GM12801 (cell line): ENCODE measurements around the gene MILR1.

Experiments used
- TF ChIP-seq, protein P1 (sequence below): IDR thresholded peaks from one replicate; pipeline ENCODE4 v1.5.1; 2011; ENCODE audit warnings: control low read depth; ENCODE audit not compliant: insufficient read length; ENCODE audit errors: extremely low read depth

Gene MILR1

DNA sequence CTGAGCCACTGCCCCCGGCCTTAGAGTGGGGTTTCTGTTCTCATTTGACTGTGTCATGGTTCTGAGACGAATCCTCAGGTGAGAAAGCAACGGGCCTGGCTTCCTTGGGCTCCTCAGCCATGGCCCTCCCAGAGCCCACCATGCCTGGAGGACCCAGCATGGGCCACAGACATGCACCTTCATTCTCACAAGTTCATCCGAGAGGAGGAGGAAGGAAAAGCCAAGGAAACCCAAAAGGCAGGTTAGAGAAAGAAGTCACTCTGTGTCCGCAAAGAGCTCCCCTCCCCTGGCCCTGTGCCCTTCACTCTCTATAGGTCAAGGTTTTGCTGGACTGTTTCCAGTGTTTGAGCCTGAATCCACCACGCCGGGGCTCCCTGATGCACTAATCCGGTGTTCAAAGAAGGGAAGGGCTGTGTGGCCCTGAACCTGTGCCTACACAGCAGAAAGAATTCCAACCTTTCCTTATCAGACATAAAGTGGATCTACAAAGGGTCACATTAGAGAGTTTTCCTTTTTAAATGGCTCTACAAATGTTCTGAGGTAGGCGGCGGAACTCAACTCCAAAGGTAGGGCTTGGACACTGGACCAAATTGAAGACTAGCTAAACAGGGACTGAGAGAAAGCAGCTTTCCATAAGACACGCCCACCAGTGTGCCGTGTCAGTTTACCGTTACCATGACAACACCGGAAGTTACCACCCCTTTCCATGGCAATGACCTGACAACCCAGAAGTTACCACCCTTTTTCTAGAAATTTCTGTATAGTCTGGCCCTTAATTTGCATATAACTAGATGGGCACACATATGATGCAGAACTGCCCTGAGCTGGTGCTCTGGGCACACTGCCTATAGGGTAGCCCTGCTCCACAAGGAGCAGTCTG, 42.4 kb upstream of the MILR1 start:
- TF ChIP-seq, protein P1, sequence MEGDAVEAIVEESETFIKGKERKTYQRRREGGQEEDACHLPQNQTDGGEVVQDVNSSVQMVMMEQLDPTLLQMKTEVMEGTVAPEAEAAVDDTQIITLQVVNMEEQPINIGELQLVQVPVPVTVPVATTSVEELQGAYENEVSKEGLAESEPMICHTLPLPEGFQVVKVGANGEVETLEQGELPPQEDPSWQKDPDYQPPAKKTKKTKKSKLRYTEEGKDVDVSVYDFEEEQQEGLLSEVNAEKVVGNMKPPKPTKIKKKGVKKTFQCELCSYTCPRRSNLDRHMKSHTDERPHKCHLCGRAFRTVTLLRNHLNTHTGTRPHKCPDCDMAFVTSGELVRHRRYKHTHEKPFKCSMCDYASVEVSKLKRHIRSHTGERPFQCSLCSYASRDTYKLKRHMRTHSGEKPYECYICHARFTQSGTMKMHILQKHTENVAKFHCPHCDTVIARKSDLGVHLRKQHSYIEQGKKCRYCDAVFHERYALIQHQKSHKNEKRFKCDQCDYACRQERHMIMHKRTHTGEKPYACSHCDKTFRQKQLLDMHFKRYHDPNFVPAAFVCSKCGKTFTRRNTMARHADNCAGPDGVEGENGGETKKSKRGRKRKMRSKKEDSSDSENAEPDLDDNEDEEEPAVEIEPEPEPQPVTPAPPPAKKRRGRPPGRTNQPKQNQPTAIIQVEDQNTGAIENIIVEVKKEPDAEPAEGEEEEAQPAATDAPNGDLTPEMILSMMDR, result no peak

DNA sequence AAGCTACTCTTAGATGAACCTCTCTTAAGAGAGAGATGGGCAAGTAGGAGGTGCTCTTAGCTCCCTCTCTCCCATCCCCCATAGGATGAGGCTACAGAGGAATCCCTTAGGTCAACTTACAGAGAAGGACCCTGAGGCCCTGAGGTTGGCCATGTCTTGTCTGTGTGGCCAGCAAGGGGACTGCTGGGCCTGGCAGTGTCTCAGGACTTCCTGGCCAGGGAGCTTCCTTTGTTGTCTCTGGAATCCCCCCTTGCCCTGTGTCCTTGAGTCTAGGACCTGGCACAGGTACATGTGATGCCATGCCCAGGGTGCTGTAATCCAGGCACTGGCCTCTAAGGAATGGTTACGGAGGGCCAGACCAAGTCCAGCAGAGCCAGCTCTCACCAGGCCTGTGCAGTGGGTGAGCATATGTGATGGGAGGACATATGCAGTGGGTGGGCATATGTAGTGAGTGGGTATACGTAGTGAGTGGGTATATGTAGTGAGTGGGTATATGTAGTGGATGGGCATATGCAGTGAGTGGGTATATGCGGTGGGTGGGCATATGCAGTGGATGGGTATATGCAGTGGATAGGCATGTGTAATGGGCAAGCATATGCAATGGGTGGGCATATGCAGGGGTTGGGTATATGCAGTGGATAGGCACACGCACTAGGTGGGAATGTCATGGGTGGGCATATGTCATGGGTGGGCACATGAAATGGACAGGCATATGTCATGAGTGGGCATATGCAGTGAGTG, 38.0 kb upstream of the MILR1 start:
- TF ChIP-seq, protein P1, result no peak

DNA sequence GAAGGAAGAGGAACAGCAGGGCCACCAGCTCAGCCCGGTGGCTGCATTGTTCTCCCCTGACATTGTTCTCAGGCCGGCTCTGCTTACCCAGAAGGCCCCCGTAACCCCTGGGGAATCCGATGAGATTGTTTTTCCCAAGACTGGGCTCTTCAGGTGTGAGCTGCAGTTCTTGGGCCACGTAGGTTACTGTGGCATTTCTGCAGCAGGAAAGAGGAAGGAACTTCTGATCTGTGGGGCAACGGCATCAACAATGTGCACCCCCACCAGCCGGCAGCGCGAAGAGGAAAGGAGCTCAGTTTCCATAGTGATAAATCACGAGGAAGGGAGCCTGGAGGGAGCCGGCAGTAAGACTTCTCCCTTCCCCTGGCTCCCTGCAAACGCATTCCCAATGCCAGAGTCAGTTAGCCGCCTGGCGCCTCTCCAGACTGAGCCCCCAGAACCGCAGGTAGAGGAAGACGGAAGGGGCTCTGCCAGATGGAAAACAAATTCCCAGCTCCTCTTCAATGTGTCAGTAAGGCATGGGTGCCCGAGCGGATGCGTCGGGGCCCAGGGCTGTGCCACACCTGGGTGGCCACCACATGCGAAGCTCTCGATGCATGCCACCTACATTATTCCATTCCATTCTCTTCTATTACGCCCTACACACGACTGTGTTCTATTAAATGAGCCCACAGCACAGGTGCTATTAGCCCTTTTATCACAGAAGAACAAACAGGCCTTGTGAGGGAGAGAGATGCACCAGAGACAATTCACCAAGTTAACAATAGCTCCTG, 36.7 kb upstream of the MILR1 start:
- TF ChIP-seq, protein P1, result no peak

DNA sequence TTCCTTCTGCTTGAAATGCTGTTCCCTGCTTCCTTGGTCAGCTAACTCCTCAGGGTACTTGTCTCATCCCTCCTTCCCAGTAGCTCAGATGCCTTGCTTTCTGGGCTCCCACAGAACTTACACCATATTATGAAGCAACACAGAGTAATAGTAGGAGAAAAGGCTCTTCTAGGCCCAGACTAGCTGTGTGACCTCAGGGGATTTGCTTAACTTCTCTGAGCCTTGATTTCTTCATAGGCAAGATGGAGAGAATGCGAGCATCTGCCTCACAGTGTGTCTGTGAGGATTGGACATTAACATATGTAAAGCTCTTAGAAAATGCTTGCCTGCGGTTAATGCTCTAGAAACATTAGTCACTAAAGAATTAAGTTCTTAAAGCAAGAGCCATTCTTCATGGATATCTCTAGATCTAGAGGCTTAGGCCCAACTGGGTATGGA, 36.0 kb upstream of the MILR1 start:
- TF ChIP-seq, protein P1, result no peak

DNA sequence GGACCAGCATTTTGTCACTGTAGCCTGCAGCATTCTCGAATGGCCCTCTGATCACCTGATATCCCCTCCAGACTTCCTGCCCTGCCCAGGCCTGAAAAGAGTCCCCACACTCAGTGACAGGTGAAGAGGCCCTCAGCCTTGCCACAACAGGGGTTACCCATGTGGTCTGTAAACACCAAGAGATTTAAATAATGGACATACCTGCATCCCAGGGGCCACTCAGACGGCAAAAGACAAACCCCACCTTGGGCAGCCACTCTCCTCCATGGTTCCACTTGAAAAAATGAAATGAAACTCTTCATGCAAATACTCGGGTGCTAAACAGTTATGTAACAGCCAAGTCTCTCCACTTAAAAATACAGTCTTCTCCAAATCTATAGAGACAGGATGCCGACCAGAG, 35.4 kb upstream of the MILR1 start:
- TF ChIP-seq, protein P1, result no peak

DNA sequence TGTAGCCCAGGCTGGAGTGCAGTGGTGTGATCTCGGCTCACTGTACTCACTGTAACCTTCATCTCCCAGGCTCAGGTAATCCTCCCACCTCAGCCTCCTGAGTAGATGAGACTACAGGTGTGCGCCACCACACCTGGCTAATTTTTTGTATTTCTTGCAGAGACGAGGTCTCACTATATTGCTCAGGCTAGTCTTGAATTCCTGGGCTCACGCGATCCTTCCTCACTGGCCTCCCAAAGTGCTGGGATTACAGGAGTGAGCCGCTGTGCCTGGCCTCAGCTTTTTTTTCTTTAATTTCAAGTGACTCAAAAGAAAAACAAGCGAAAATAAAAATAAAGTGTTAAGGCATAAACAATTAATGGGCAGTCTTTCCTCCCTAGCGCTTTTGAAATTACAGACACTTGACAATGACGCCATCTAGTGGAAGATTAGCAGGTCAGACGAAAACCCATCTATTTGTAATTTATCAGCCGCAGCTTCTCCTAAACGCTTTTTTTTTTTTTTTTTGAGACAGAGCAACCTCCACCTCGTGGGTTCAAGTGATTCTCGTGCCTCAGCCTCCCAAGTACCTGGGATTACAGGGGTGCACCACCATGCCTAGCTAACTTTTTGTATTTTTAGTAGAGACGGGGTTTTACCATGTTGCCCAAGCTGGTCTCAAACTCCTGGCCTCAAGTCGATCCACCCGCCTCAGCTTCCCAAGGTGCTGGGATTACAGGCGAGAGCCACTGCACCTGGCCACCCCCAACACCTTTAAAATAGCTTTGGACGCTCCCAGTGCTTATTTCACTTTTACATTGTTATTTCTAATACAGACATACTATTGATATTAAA, 30.2 kb upstream of the MILR1 start:
- TF ChIP-seq, protein P1, result no peak
